Tracheal epithelial cell (primary cell): ENCODE data around the gene CNKSR2. TPM values are rescaled to one million over a fixed set of nuclear protein-coding genes. Genes with fewer than 3 reads are reported as not detected.

Experiments
- total RNA-seq: library from RNA; depleted of rRNA; stranded (reverse); fragments of >200 nt; gene quantifications from 2 replicates; pipeline ENCODE4 v1.2.1, GENCODE V29; 2014

Gene CNKSR2
- total RNA-seq, result 0.24 and 0.43 TPM in 2 replicates

DNA sequence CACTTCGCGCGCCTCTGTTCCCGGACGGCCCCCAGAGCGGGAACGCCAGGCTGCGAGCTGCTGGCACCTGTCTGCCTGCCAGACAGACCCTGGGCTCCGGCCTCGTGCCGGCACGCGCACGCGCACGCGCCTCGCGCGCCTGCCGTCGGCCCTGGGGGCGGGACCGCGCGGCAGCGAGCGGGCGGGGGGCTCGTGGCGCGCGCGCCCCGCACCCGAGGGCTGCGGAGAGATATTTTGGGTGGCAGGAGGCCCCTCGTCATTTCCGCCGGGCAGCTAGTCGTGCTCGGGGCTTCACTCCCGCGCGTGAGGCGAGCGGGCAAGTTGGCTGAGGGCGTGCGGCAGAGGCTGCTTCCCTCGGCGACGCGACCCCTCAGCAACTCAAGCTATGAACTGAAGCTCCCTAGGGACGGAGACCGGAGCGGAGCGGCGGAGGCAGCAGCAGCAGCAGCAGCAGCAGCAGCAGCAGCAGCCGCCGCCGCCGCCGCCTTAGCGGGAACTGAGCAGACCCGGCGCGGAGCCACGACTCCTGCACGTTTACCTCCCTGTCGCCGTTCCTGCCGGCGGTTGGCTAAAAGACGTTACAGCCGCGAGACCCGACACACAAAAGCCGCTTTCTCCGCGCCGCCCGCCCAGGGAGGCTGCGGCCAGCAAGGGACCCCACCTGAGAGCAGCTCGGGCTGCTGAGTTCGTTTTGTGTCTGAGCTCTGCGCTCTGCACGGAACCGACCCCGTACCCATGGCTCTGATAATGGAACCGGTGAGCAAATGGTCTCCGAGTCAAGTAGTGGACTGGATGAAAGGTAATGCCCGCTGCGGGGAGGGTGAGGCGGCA is at the start of gene CNKSR2:
CNKSR2 (plus strand) TSS at position 256 of the 831 bp plus-strand sequence; CDS start at position 736, 480 bp downstream.

DNA sequence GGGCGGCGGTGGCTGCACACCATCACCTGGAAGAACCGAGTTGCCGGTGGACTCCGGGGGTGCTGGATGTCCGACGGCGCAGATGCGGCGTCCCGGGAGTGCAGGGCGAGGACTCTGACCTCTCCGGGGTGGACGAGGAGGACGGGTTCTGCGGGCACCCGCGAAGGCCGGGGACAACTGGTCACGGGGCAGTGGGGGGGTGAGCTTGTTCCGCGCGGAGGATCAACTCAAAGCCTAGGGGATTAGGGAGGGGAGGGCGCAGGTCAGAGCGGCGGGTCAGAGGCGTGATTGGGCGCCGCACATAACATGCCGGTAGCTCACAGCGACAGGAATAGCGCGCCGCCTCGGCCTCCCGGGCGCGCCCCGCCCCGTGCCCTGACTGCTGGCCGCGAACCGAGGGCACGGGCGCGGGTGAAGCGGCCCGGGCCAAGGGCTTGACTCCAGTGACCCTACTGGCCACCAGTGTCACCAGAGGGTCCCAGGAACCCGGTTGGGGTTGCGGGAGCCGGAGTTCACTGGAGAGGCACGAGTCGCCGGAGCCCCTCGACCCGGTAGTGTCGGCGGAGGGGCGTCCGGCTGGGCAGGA is 284.0 kb downstream of the CNKSR2 start, which contains the start of gene KLHL34:
KLHL34 (minus strand) TSS at position 179 of the 586 bp plus-strand sequence. CDS start 542 bp downstream, outside the sequence.

